Stimulated activated CD4-positive, alpha-beta T cell treated with anti-CD3 and anti-CD28 coated beads, Interleukin-1b, Interleukin-23, amount 100 ng/mL, for 4 hours (primary cell): Measurements from ENCODE around the gene ANGPTL4.

Experiments
- DNase-seq, 2 donors: peaks; one replicate each; pipeline ENCODE4 v3.0.0-alpha.2; 2020; ENCODE audit warnings: low read depth in 2 of 2

Gene ANGPTL4

DNA sequence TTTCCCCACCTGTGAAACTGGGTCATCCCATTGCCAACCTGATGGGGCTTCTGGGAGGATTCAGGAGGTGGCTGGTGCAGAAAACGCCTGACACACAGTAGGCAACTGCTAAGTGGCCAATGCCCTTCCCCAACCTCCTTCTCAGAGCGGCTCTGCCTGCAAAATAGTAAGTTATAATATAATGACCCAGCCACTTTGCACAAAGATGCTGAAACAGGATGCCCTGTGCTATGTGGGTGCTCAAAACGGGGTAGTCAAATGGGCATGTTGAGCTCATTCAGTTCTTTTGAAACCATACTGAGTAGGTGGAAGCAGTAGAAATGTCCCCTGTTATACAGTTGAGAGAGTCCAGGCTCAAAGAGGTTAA, 49.7 kb downstream of the ANGPTL4 start:
- DNase-seq, result no peak

GRCh38 chr19:8416796-8417195, 52.8 kb downstream of the ANGPTL4 start:
- DNase-seq, result no peak

DNA sequence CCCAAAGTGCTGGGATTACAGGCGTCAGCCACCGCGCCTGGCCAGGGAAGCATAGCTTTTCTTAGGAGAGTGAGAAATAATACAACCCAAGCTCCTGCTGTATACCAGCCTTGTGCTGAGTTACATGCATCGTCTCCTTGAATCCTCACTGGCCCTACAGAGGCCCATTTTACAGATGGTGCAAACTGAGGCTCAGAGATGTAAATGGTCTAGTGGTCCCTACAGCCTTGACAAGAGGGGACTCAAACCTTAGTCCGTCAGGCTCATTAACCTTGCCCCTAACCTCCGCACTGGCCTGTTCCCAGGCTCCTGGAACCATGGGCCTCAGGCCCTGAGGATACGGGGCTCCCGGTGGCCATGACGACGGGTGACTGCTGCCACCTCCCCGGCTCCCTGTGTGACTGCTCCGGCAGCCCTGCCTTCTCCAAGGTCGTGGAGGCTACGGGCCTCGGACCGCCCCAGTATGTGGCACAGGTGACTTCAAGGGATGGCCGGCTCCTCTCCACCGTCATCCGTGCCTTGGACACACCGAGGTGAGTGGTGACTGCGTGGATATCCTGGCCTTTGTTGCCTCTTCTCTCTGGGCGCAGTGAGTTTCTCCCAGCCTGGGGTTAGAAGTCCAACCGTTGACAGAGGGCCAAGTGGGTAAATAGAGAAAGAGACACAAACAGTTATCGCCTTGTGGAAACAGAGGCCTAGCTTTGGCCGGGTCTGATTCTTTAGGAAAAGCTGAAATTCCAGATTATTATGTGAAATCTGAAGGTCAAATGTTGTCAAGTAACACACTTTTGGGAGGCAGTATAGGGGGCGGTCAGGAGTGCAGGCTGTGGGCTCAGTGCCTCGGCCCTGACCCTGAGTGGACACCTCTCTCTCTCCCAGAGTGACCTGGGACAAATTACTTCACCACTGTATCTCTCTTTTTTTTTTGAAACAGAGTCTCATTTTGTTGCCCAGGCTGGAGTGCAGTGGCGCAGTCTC, 57.8 kb downstream of the ANGPTL4 start:
- DNase-seq, result no peak

- DNase-seq, result no peak
Measured at GRCh38 chr19:8423817-8424223, 59.9 kb downstream of the ANGPTL4 start.
